ENCODE measurements around the gene ELP6. TPM values are rescaled to one million over a fixed set of nuclear protein-coding genes. Genes with fewer than 3 reads are reported as not detected.

Gene ELP6
- polyA plus RNA-seq, 1 donor from 2014 or later = 55.0 TPM

DNA sequence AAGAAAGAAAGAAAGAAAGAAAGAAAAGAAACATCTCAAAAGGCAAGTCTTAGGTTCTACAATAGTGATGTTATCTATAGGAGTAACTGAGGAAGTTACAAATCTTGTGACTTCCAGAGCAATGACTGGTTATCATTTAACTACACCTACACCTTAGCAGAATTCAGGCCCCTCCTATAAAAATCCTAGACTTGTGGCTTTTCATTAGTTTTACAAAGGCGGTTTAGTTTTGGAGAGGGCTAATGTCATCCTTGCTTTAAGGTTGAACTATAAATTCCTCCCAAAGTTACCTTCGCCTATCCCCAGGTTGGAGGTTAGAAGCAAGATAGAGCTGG lies 33.7 kb downstream of the ELP6 start:
- Histone ChIP-seq H3K79me2 (replicated peaks; ENCODE audit: insufficient read depth, low read length) (peaks cover 4% of the 10 kb centered on the region), H3K27me3 (ENCODE audit: insufficient read depth, low read depth, low read length) (no peaks in the 10 kb centered on the region), H3K4me2 (ENCODE audit: low read length) (no peak overlapping the region), H3K9me3 (ENCODE audit: low read length) (no peaks in the 10 kb centered on the region), H3K36me3 (ENCODE audit: insufficient read depth, low read length) (no peaks in the 10 kb centered on the region), H2AFZ (ENCODE audit: low read depth, low read length) (no peak overlapping the region), H3K4me3 (ENCODE audit: low read length) (no peak overlapping the region), H3K27ac (ENCODE audit: low read length) (no peak overlapping the region), H3K9ac (ENCODE audit: low read length) (no peak overlapping the region), H4K20me1 (ENCODE audit: insufficient read depth) (no peaks in the 10 kb centered on the region), H3K9me2 (ENCODE audit: insufficient read depth, low read length) (no peaks in the 10 kb centered on the region), H3F3A (ENCODE audit: insufficient read depth, low read length, poor library complexity, severe bottlenecking) (no peaks in the 10 kb centered on the region)
- TF ChIP-seq, protein P1, sequence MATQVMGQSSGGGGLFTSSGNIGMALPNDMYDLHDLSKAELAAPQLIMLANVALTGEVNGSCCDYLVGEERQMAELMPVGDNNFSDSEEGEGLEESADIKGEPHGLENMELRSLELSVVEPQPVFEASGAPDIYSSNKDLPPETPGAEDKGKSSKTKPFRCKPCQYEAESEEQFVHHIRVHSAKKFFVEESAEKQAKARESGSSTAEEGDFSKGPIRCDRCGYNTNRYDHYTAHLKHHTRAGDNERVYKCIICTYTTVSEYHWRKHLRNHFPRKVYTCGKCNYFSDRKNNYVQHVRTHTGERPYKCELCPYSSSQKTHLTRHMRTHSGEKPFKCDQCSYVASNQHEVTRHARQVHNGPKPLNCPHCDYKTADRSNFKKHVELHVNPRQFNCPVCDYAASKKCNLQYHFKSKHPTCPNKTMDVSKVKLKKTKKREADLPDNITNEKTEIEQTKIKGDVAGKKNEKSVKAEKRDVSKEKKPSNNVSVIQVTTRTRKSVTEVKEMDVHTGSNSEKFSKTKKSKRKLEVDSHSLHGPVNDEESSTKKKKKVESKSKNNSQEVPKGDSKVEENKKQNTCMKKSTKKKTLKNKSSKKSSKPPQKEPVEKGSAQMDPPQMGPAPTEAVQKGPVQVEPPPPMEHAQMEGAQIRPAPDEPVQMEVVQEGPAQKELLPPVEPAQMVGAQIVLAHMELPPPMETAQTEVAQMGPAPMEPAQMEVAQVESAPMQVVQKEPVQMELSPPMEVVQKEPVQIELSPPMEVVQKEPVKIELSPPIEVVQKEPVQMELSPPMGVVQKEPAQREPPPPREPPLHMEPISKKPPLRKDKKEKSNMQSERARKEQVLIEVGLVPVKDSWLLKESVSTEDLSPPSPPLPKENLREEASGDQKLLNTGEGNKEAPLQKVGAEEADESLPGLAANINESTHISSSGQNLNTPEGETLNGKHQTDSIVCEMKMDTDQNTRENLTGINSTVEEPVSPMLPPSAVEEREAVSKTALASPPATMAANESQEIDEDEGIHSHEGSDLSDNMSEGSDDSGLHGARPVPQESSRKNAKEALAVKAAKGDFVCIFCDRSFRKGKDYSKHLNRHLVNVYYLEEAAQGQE (IDR thresholded peaks at IDR 0.05; ENCODE audit: borderline replicate concordance) = no peak
- TF ChIP-seq, protein P2, sequence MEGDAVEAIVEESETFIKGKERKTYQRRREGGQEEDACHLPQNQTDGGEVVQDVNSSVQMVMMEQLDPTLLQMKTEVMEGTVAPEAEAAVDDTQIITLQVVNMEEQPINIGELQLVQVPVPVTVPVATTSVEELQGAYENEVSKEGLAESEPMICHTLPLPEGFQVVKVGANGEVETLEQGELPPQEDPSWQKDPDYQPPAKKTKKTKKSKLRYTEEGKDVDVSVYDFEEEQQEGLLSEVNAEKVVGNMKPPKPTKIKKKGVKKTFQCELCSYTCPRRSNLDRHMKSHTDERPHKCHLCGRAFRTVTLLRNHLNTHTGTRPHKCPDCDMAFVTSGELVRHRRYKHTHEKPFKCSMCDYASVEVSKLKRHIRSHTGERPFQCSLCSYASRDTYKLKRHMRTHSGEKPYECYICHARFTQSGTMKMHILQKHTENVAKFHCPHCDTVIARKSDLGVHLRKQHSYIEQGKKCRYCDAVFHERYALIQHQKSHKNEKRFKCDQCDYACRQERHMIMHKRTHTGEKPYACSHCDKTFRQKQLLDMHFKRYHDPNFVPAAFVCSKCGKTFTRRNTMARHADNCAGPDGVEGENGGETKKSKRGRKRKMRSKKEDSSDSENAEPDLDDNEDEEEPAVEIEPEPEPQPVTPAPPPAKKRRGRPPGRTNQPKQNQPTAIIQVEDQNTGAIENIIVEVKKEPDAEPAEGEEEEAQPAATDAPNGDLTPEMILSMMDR (IDR thresholded peaks at IDR 0.05; ENCODE audit: poor library complexity, severe bottlenecking) = no peak
- TF ChIP-seq POLR2AphosphoS5 (IDR thresholded peaks at IDR 0.05) = no peak
- no peak for TF ChIP-seq MXI1 (conservative IDR thresholded peaks at IDR 0.05; ENCODE audit: poor library complexity, severe bottlenecking)
- no peak for TF ChIP-seq SMC3 (conservative IDR thresholded peaks at IDR 0.05; ENCODE audit: poor library complexity)
- no peak for TF ChIP-seq RAD21 (conservative IDR thresholded peaks at IDR 0.05)
- TF ChIP-seq TAF1 (IDR thresholded peaks at IDR 0.05; ENCODE audit: low read depth) = no peak
- no peak for TF ChIP-seq EP300 (conservative IDR thresholded peaks at IDR 0.05; ENCODE audit: poor library complexity, severe bottlenecking)
- TF ChIP-seq EZH2 (IDR thresholded peaks at IDR 0.05; ENCODE audit: borderline replicate concordance, insufficient read depth, low read length, poor library complexity, severe bottlenecking) = no peak

DNA sequence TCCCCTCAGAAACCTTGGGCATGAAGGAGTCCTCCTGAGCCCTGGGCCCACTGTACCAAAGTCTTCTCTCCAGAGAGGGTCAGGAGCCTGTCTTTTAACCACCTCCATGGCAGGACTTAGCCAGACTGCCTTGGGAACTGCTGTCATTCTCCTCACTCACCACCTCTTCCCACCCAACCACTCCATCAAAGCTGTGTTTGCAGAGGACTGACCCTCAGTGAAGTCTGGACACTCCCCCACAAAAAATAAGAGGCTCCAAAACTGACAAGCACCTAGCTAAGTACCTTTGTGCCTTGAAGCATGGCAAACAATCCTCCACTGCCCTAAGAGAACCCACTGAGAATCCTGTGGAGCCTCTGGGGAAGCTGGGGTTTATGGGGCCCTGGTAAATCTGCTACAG lies 35.5 kb downstream of the ELP6 start:
- no peaks in the 10 kb centered on the region for H3K9me2 ChIP-seq (ENCODE audit: insufficient read depth, low read length)
- H3K9me3 ChIP-seq (ENCODE audit: low read length) = no peaks in the 10 kb centered on the region
- H3K27ac ChIP-seq (ENCODE audit: low read length) = no peak overlapping the region
- H2AFZ ChIP-seq (ENCODE audit: low read depth, low read length) = no peak overlapping the region
- no peak for TF ChIP-seq POLR2AphosphoS5 (IDR thresholded peaks at IDR 0.05)
- no peak for TF ChIP-seq TAF1 (IDR thresholded peaks at IDR 0.05; ENCODE audit: low read depth)
- no peak for TF ChIP-seq EZH2 (IDR thresholded peaks at IDR 0.05; ENCODE audit: borderline replicate concordance, insufficient read depth, low read length, poor library complexity, severe bottlenecking)
- no peak for TF ChIP-seq EP300 (conservative IDR thresholded peaks at IDR 0.05; ENCODE audit: poor library complexity, severe bottlenecking)
- no peak for TF ChIP-seq MXI1 (conservative IDR thresholded peaks at IDR 0.05; ENCODE audit: poor library complexity, severe bottlenecking)
- TF ChIP-seq, protein P1 (IDR thresholded peaks at IDR 0.05; ENCODE audit: borderline replicate concordance) = no peak
- no peak overlapping the region for H3K9ac ChIP-seq (ENCODE audit: low read length)
- peaks cover 21% of the 10 kb centered on the region for H3K79me2 ChIP-seq (replicated peaks; ENCODE audit: insufficient read depth, low read length)
- no peak overlapping the region for H3K4me3 ChIP-seq (ENCODE audit: low read length)
- H3F3A ChIP-seq (ENCODE audit: insufficient read depth, low read length, poor library complexity, severe bottlenecking) = no peaks in the 10 kb centered on the region
- no peak overlapping the region for H3K4me2 ChIP-seq (ENCODE audit: low read length)
- H3K36me3 ChIP-seq (ENCODE audit: insufficient read depth, low read length) = no peaks in the 10 kb centered on the region
- H3K27me3 ChIP-seq (ENCODE audit: insufficient read depth, low read depth, low read length) = no peaks in the 10 kb centered on the region
- H4K20me1 ChIP-seq (ENCODE audit: insufficient read depth) = no peaks in the 10 kb centered on the region
